ENCODE results near the gene ACOT2.

- TF ChIP-seq, protein P1, sequence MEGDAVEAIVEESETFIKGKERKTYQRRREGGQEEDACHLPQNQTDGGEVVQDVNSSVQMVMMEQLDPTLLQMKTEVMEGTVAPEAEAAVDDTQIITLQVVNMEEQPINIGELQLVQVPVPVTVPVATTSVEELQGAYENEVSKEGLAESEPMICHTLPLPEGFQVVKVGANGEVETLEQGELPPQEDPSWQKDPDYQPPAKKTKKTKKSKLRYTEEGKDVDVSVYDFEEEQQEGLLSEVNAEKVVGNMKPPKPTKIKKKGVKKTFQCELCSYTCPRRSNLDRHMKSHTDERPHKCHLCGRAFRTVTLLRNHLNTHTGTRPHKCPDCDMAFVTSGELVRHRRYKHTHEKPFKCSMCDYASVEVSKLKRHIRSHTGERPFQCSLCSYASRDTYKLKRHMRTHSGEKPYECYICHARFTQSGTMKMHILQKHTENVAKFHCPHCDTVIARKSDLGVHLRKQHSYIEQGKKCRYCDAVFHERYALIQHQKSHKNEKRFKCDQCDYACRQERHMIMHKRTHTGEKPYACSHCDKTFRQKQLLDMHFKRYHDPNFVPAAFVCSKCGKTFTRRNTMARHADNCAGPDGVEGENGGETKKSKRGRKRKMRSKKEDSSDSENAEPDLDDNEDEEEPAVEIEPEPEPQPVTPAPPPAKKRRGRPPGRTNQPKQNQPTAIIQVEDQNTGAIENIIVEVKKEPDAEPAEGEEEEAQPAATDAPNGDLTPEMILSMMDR (IDR thresholded peaks at IDR 0.05; ENCODE audit: insufficient read depth, low read length), result no peak
- TF ChIP-seq, protein P2, sequence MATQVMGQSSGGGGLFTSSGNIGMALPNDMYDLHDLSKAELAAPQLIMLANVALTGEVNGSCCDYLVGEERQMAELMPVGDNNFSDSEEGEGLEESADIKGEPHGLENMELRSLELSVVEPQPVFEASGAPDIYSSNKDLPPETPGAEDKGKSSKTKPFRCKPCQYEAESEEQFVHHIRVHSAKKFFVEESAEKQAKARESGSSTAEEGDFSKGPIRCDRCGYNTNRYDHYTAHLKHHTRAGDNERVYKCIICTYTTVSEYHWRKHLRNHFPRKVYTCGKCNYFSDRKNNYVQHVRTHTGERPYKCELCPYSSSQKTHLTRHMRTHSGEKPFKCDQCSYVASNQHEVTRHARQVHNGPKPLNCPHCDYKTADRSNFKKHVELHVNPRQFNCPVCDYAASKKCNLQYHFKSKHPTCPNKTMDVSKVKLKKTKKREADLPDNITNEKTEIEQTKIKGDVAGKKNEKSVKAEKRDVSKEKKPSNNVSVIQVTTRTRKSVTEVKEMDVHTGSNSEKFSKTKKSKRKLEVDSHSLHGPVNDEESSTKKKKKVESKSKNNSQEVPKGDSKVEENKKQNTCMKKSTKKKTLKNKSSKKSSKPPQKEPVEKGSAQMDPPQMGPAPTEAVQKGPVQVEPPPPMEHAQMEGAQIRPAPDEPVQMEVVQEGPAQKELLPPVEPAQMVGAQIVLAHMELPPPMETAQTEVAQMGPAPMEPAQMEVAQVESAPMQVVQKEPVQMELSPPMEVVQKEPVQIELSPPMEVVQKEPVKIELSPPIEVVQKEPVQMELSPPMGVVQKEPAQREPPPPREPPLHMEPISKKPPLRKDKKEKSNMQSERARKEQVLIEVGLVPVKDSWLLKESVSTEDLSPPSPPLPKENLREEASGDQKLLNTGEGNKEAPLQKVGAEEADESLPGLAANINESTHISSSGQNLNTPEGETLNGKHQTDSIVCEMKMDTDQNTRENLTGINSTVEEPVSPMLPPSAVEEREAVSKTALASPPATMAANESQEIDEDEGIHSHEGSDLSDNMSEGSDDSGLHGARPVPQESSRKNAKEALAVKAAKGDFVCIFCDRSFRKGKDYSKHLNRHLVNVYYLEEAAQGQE (IDR thresholded peaks at IDR 0.05; ENCODE audit: insufficient replicate concordance, low read depth), result no peak
- no peak for TF ChIP-seq SPI1 (IDR thresholded peaks at IDR 0.05; ENCODE audit: borderline replicate concordance, low read depth)
- no peak for TF ChIP-seq POLR2AphosphoS5 (IDR thresholded peaks at IDR 0.05; ENCODE audit: low read depth)
Observed at GRCh38 chr14:73602994-73603393, 34.0 kb downstream of the ACOT2 start.
